Type B pancreatic cell (in vitro differentiated cells): Measurements from ENCODE around the gene ARMC3. TPM values are rescaled to one million over a fixed set of nuclear protein-coding genes. Genes with fewer than 3 reads are reported as not detected.
"Not testable (repeated sequence)": the region's sequence is repeated elsewhere in the genome, so short reads cannot be mapped to it uniquely, and the experiment has no call there.

Experiments used
- DNase-seq: peaks from one replicate; pipeline ENCODE4 v3.0.0; 2021; ENCODE audit warnings: mixed read lengths; ENCODE audit not compliant: unreplicated experiment; ENCODE audit errors: extremely low spot score
- H3K27ac Mint-ChIP-seq: 2 replicates; pipeline ENCODE4 v1.8.0; 2021; ENCODE audit warnings: mild to moderate bottlenecking, mixed read lengths
- H3K27me3 Mint-ChIP-seq: 2 replicates; pipeline ENCODE4 v1.8.0; 2021; ENCODE audit warnings: mixed read lengths
- H3K36me3 Mint-ChIP-seq: 2 replicates; pipeline ENCODE4 v1.8.0; 2021; ENCODE audit warnings: mixed read lengths
- H3K4me1 Mint-ChIP-seq: one replicate; pipeline ENCODE4 v1.8.0; 2021; ENCODE audit warnings: mixed read lengths; ENCODE audit not compliant: unreplicated experiment
- H3K4me3 Mint-ChIP-seq: 2 replicates; pipeline ENCODE4 v1.8.0; 2021; ENCODE audit warnings: mild to moderate bottlenecking, mixed read lengths
- H3K9me3 Mint-ChIP-seq: 2 replicates; pipeline ENCODE4 v1.8.0; 2021; ENCODE audit warnings: mixed read lengths
- total RNA-seq: library from RNA; stranded (reverse); gene quantifications from 2 replicates; pipeline ENCODE4 v1.2.1, GENCODE V29; 2021; ENCODE audit warnings: low replicate concordance
- TF ChIP-seq, protein P1 (sequence below): fragments of 200-600 bp; sonication (generic); conservative IDR thresholded peaks from 2 replicates; pipeline ENCODE4 v1.5.0; 2021; ENCODE audit warnings: antibody characterized with exemption, mild to moderate bottlenecking

The ARMC3 gene
- total RNA-seq, 1 donor from 2014 or later = 10.4 TPM

GRCh38 chr10:23056186-23056579 lies 128.3 kb downstream of the ARMC3 start:
- H3K9me3 Mint-ChIP-seq = peaks cover 8% of the 10 kb centered on the region
- H3K27ac Mint-ChIP-seq = peak overlapping the region; percentile 24
- peak overlapping the region; percentile 37 for H3K4me3 Mint-ChIP-seq
- TF ChIP-seq, protein P1, sequence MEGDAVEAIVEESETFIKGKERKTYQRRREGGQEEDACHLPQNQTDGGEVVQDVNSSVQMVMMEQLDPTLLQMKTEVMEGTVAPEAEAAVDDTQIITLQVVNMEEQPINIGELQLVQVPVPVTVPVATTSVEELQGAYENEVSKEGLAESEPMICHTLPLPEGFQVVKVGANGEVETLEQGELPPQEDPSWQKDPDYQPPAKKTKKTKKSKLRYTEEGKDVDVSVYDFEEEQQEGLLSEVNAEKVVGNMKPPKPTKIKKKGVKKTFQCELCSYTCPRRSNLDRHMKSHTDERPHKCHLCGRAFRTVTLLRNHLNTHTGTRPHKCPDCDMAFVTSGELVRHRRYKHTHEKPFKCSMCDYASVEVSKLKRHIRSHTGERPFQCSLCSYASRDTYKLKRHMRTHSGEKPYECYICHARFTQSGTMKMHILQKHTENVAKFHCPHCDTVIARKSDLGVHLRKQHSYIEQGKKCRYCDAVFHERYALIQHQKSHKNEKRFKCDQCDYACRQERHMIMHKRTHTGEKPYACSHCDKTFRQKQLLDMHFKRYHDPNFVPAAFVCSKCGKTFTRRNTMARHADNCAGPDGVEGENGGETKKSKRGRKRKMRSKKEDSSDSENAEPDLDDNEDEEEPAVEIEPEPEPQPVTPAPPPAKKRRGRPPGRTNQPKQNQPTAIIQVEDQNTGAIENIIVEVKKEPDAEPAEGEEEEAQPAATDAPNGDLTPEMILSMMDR = no peak
- H3K36me3 Mint-ChIP-seq = no peaks in the 10 kb centered on the region
- no peak for DNase-seq
- H3K27me3 Mint-ChIP-seq = no peaks in the 10 kb centered on the region
- peaks cover 29% of the 10 kb centered on the region for H3K4me1 Mint-ChIP-seq

DNA sequence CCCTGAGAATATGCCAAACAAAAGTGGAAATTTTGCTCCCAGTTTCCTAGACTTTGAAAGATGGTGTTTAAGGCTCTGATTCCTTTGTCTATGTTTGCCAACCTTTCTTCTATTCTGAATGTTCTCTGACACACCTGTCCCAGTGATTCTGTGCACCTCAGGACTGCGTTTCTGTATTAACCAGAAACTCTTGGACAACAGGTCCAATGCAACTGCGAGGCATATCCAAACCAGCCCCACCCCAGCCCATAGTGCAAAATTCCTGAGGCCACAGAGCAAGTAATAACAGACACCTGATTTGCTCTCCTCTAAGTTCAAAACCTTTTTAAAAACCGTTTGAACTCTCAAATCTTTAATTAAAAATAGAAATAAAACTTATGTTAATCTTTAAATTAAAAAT lies 130.5 kb downstream of the ARMC3 start:
- Mint-ChIP-seq H3K36me3 (no peaks in the 10 kb centered on the region), H3K4me3 (no peak overlapping the region), H3K9me3 (peaks cover 8% of the 10 kb centered on the region), H3K27me3 (no peaks in the 10 kb centered on the region), H3K4me1 (peaks cover 30% of the 10 kb centered on the region), H3K27ac (no peak overlapping the region)
- TF ChIP-seq, protein P1 = no peak
- DNase-seq = no peak

- TF ChIP-seq, protein P1 = no peak
- peaks cover 4% of the 10 kb centered on the region for H3K27me3 Mint-ChIP-seq
- H3K4me3 Mint-ChIP-seq = no peak overlapping the region
- DNase-seq = no peak
- peaks cover 25% of the 10 kb centered on the region for H3K4me1 Mint-ChIP-seq
- peaks cover 8% of the 10 kb centered on the region for H3K9me3 Mint-ChIP-seq
- H3K36me3 Mint-ChIP-seq = no peaks in the 10 kb centered on the region
- H3K27ac Mint-ChIP-seq = no peak overlapping the region
Observed at GRCh38 chr10:23060918-23061317, 133.1 kb downstream of the ARMC3 start.

DNA sequence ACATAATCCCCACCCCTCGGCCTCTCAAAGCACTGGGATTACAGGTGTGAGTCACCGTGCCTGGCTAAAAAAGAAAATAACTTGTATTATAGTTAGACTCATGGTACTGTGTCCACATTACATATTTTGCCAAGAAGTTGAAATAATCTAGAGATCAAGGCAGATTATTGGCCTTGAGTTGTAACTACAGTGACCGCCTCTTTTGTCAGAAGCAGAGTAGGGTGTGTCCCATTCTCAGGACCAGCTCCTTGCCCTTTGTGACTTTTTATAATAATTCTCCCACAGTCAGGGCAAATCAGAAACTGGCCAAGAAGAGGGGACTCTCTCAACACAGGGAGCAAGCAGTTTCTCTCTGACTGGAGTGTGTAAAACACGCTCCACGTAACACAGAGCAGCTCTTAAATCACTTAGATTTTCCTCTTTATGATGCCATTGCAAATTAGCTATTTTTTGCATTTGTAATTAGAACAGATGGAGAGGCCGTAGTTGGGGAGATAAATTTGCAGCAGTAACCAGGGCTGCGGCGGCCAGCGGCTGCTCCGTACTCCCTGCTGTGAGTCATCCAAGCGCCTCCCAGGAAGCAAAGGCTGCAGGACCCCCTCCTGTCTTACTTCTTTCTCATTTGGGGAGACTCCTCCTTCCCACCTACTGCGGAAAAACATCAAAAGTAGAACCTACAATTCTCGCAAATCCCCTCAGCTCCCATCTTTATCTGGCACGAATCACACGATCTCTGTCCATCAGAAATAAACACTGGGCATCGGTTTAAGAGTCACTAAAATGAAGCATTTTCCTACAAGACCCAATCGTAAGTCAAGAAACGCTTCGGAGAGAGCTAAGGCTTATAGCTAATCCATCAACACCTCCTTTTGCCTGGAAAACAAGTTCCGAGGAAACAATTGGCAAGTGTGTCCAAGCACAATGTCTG lies 135.5 kb downstream of the ARMC3 start:
- Mint-ChIP-seq H3K27ac (no peak overlapping the region), H3K36me3 (no peaks in the 10 kb centered on the region), H3K9me3 (peaks cover 8% of the 10 kb centered on the region), H3K4me3 (no peak overlapping the region), H3K27me3 (peaks cover 8% of the 10 kb centered on the region), H3K4me1 (peaks cover 19% of the 10 kb centered on the region)
- DNase-seq = no peak
- TF ChIP-seq, protein P1 = no peak

GRCh38 chr10:23063973-23064812 lies 136.3 kb downstream of the ARMC3 start:
- Mint-ChIP-seq H3K27ac (no peak overlapping the region), H3K27me3 (peaks cover 9% of the 10 kb centered on the region), H3K4me1 (peaks cover 21% of the 10 kb centered on the region), H3K36me3 (no peaks in the 10 kb centered on the region), H3K4me3 (no peak overlapping the region), H3K9me3 (peaks cover 1% of the 10 kb centered on the region)
- no peak for DNase-seq
- TF ChIP-seq, protein P1 = no peak

- not testable (repeated sequence) for H3K27ac Mint-ChIP-seq, H3K9me3 Mint-ChIP-seq, H3K4me3 Mint-ChIP-seq, DNase-seq, H3K36me3 Mint-ChIP-seq, H3K27me3 Mint-ChIP-seq
- peaks cover 23% of the 10 kb centered on the region for H3K4me1 Mint-ChIP-seq
Observed at GRCh38 chr10:23064813-23065114, 136.9 kb downstream of the ARMC3 start.
